ENCODE data around the gene BMP3. TPM values are rescaled to one million over a fixed set of nuclear protein-coding genes. Genes with fewer than 3 reads are reported as not detected.
"Not testable (repeated sequence)": the region's sequence is repeated elsewhere in the genome, so short reads cannot be mapped to it uniquely, and the experiment has no call there.

The BMP3 gene
- polyA plus RNA-seq, 1 of the 3 experiments (the other 2 are of a cell fraction), result 0.12 TPM

DNA sequence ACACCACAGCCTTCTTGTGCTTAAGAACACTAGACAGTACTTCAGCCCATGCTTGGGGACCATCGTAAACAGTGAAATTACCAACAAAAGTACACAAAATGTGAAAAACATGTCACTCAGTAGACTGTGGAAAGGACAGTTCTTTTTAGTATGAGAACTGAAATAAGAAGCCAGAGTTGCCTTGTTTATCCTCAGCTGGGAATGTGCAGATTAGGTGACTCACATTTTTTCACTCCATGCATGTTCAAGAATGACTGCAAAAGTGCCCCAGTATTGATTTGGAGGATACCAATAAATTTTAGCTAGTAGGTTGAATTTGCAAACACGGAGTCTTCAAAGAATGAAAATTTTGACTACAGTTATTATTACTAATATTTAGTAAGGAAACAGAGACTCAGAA, 23.1 kb upstream of the BMP3 start:
- CTCF ChIA-PET, result interaction anchor here (0.6 to 1.6 kb wide), 3 partner anchors 17 to 173 kb away, joined by 3 to 4 read pairs (median 3); no protein-coding TSS in a partner anchor
- Histone ChIP-seq H3K27me3 (ENCODE audit: insufficient read depth) (no peaks in the 10 kb centered on the region; the same call in 1 of the 2 replicates), H3K27ac (ENCODE audit: low read depth in 2 of 2, low read length in 1 of 2) (no peak overlapping the region), H3K9me3 (no peaks in the 10 kb centered on the region), H4K20me1 (ENCODE audit: insufficient read depth) (no peaks in the 10 kb centered on the region), H3K4me1 (ENCODE audit: control insufficient read depth in 1 of 2, insufficient read depth in 2 of 2, low read depth in 1 of 2, low read length in 1 of 2) (no peaks in the 10 kb centered on the region), H3K4me3 (ENCODE audit: low read depth in 2 of 2, low read length in 1 of 2) (no peak overlapping the region), H3K9ac (no peak overlapping the region), H3K4me2 (no peak overlapping the region), H2AFZ (ENCODE audit: low read depth) (no peak overlapping the region), H3K36me3 (replicated peaks in 1 of 2; ENCODE audit: control insufficient read depth in 1 of 2, insufficient read depth in 2 of 2, low read length in 1 of 2) (no peaks in the 10 kb centered on the region), H3K9me2 (no peaks in the 10 kb centered on the region), H3F3A (replicated peaks; ENCODE audit: insufficient read depth) (no peaks in the 10 kb centered on the region), H3K79me2 (ENCODE audit: insufficient read depth) (no peaks in the 10 kb centered on the region)
- DNase-seq, result no peak
- 0% methylated on average over 2 of the region's 2 CpGs for WGBS (ENCODE audit: low lambda C conversion rate)
- POLR2A ChIA-PET, result no interaction called here
- no peak for TF ChIP-seq TEAD4 (IDR thresholded peaks at IDR 0.05; ENCODE audit: borderline replicate concordance, insufficient read depth)
- TF ChIP-seq USF2 (IDR thresholded peaks at IDR 0.05; ENCODE audit: borderline replicate concordance, low read depth, low read length), result no peak
- TF ChIP-seq, protein P1, sequence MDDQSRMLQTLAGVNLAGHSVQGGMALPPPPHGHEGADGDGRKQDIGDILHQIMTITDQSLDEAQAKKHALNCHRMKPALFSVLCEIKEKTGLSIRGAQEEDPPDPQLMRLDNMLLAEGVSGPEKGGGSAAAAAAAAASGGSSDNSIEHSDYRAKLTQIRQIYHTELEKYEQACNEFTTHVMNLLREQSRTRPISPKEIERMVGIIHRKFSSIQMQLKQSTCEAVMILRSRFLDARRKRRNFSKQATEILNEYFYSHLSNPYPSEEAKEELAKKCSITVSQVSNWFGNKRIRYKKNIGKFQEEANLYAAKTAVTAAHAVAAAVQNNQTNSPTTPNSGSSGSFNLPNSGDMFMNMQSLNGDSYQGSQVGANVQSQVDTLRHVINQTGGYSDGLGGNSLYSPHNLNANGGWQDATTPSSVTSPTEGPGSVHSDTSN (IDR thresholded peaks at IDR 0.05), result no peak
- TF ChIP-seq POLR2AphosphoS5 (IDR thresholded peaks at IDR 0.05; ENCODE audit: low read depth, low read length), result no peak
- no peak for TF ChIP-seq RFX5 (IDR thresholded peaks at IDR 0.05; ENCODE audit: low read length)
- no peak for TF ChIP-seq GATA2 (CRISPR knock-in tag; IDR thresholded peaks at IDR 0.05)
- no peak for TF ChIP-seq RAD21 (IDR thresholded peaks at IDR 0.05; ENCODE audit: low read length)
- TF ChIP-seq ELF1 (IDR thresholded peaks at IDR 0.05), result no peak
- no peak for TF ChIP-seq JUND (IDR thresholded peaks at IDR 0.05)
- no peak for TF ChIP-seq NRF1 (IDR thresholded peaks at IDR 0.05; ENCODE audit: low read depth, low read length)
- no peak for TF ChIP-seq MEF2A (IDR thresholded peaks at IDR 0.05; ENCODE audit: borderline replicate concordance, low read depth)
- TF ChIP-seq TCF12 (IDR thresholded peaks at IDR 0.05), result no peak
- TF ChIP-seq FOXM1 (IDR thresholded peaks at IDR 0.05; ENCODE audit: low read depth), result no peak

DNA sequence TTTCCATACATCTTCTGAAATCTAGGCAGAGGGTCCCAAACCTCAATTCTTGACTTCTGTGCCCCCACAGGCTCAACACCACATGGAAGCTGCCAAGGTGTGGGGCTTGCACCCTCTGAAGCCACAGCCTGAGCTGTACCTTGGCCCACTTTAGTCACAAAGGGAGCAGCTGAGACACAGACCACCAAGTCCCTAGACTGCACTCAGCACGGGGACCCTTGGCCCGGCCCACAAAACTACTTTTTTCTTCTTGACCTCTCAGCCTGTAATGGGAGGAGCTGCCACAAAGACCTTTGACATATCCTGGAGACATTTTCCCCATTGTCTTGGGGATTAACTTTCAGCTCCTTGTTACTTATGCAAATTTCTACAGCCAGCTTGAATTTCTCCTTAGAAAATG, 13.9 kb upstream of the BMP3 start:
- H3K36me3 ChIP-seq (replicated peaks in 1 of 2; ENCODE audit: control insufficient read depth in 1 of 2, insufficient read depth in 2 of 2, low read length in 1 of 2); H3F3A ChIP-seq (replicated peaks; ENCODE audit: insufficient read depth); H4K20me1 ChIP-seq (ENCODE audit: insufficient read depth); POLR2A ChIA-PET; H3K79me2 ChIP-seq (ENCODE audit: insufficient read depth); DNase-seq; H3K4me1 ChIP-seq (ENCODE audit: control insufficient read depth in 1 of 2, insufficient read depth in 2 of 2, low read depth in 1 of 2, low read length in 1 of 2); H3K9me3 ChIP-seq; H3K9ac ChIP-seq; H3K4me3 ChIP-seq (ENCODE audit: low read depth in 2 of 2, low read length in 1 of 2); H3K9me2 ChIP-seq; H3K27ac ChIP-seq (ENCODE audit: low read depth in 2 of 2, low read length in 1 of 2); CTCF ChIA-PET; H2AFZ ChIP-seq (ENCODE audit: low read depth); H3K4me2 ChIP-seq: not testable (repeated sequence)
- WGBS (ENCODE audit: low lambda C conversion rate), result 0% methylated on average over 2 of the region's 2 CpGs
- H3K27me3 ChIP-seq (ENCODE audit: insufficient read depth), result peaks cover 22% of the 10 kb centered on the region; the same call in 1 of the 2 replicates

- Histone ChIP-seq H3K27ac (ENCODE audit: low read depth in 2 of 2, low read length in 1 of 2) (no peak overlapping the region), H3K9me3 (no peaks in the 10 kb centered on the region), H3K27me3 (ENCODE audit: insufficient read depth) (peaks cover 22% of the 10 kb centered on the region; the same call in 1 of the 2 replicates), H3K4me2 (no peak overlapping the region), H3K9ac (no peak overlapping the region), H3F3A (replicated peaks; ENCODE audit: insufficient read depth) (no peaks in the 10 kb centered on the region), H3K9me2 (no peaks in the 10 kb centered on the region), H3K4me1 (ENCODE audit: control insufficient read depth in 1 of 2, insufficient read depth in 2 of 2, low read depth in 1 of 2, low read length in 1 of 2) (no peaks in the 10 kb centered on the region; a peak in 2 of 4 replicates), H4K20me1 (ENCODE audit: insufficient read depth) (no peaks in the 10 kb centered on the region), H3K79me2 (ENCODE audit: insufficient read depth) (no peaks in the 10 kb centered on the region), H3K36me3 (replicated peaks in 1 of 2; ENCODE audit: control insufficient read depth in 1 of 2, insufficient read depth in 2 of 2, low read length in 1 of 2) (no peaks in the 10 kb centered on the region), H2AFZ (ENCODE audit: low read depth) (no peak overlapping the region), H3K4me3 (ENCODE audit: low read depth in 2 of 2, low read length in 1 of 2) (no peak overlapping the region)
- ChIA-PET CTCF (no interaction called here), POLR2A (no interaction called here)
- DNase-seq, result no peak
- WGBS (ENCODE audit: low lambda C conversion rate), result 0% methylated on average over 1 of the region's 1 CpG
- no peak for TF ChIP-seq SMC3 (IDR thresholded peaks at IDR 0.05; ENCODE audit: low read depth, low read length)
- TF ChIP-seq, protein P1 (IDR thresholded peaks at IDR 0.05), result no peak
- TF ChIP-seq YY1 (IDR thresholded peaks at IDR 0.05; ENCODE audit: low read depth), result no peak
- no peak for TF ChIP-seq ELF1 (IDR thresholded peaks at IDR 0.05)
- no peak for TF ChIP-seq RAD21 (IDR thresholded peaks at IDR 0.05; ENCODE audit: low read length)
- no peak for TF ChIP-seq FOSL2 (IDR thresholded peaks at IDR 0.05; ENCODE audit: borderline replicate concordance, low read depth)
- no peak for TF ChIP-seq GABPA (IDR thresholded peaks at IDR 0.05; ENCODE audit: low read depth)
- TF ChIP-seq EP300 (IDR thresholded peaks at IDR 0.05; ENCODE audit: borderline replicate concordance in 1 of 2, low read depth in 1 of 2, low read length in 1 of 2), result no peak
- TF ChIP-seq RCOR1 (IDR thresholded peaks at IDR 0.05; ENCODE audit: low read length), result no peak
- no peak for TF ChIP-seq JUND (IDR thresholded peaks at IDR 0.05)
- TF ChIP-seq TCF12 (IDR thresholded peaks at IDR 0.05), result no peak
Measured at GRCh38 chr4:81019006-81019405, 11.5 kb upstream of the BMP3 start.
